HG03457 (cell line): ENCODE measurements around the gene SLC24A4.

Experiments used
- ATAC-seq: cut with Tn5 transposase; IDR thresholded peaks from one replicate; pipeline ENCODE4 v1.9.1; 2021; ENCODE audit warnings: moderate number of reproducible peaks; ENCODE audit not compliant: unreplicated experiment

SLC24A4 gene

GRCh38 chr14:92315050-92315805 lies 7.7 kb upstream of the SLC24A4 start:
- ATAC-seq, result no peak

- ATAC-seq, result no peak
Measured at GRCh38 chr14:92316176-92316575, 6.8 kb upstream of the SLC24A4 start.

GRCh38 chr14:92316937-92317336 lies 6.0 kb upstream of the SLC24A4 start:
- ATAC-seq, result no peak

- ATAC-seq, result no peak
Measured at GRCh38 chr14:92317511-92317910, 5.5 kb upstream of the SLC24A4 start.

GRCh38 chr14:92321701-92322100 lies 1.3 kb upstream of the SLC24A4 start:
- ATAC-seq, result no peak

GRCh38 chr14:92322516-92322915 lies 449 bp upstream of the SLC24A4 start:
- no peak for ATAC-seq

- no peak for ATAC-seq
Measured at GRCh38 chr14:92323916-92324818, 1.2 kb downstream of the SLC24A4 start.

- no peak for ATAC-seq
Measured at GRCh38 chr14:92325835-92326234, 2.9 kb downstream of the SLC24A4 start.

- ATAC-seq, result no peak
Measured at GRCh38 chr14:92328664-92329255, 5.8 kb downstream of the SLC24A4 start.

GRCh38 chr14:92334050-92334449 lies 11.1 kb downstream of the SLC24A4 start:
- ATAC-seq, result no peak

GRCh38 chr14:92336363-92336762 lies 13.4 kb downstream of the SLC24A4 start:
- ATAC-seq, result no peak

GRCh38 chr14:92339426-92339825 lies 16.5 kb downstream of the SLC24A4 start:
- no peak for ATAC-seq

- no peak for ATAC-seq
Measured at GRCh38 chr14:92340071-92340470, 17.1 kb downstream of the SLC24A4 start.

GRCh38 chr14:92340931-92341330 lies 18.0 kb downstream of the SLC24A4 start:
- ATAC-seq, result no peak

- no peak for ATAC-seq
Measured at GRCh38 chr14:92341791-92342190, 18.8 kb downstream of the SLC24A4 start.

GRCh38 chr14:92348154-92348553 lies 25.2 kb downstream of the SLC24A4 start:
- ATAC-seq, result no peak

GRCh38 chr14:92351750-92352149 lies 28.8 kb downstream of the SLC24A4 start:
- ATAC-seq, result no peak

GRCh38 chr14:92352158-92352985 lies 29.4 kb downstream of the SLC24A4 start:
- ATAC-seq, result no peak

GRCh38 chr14:92353447-92353846 lies 30.5 kb downstream of the SLC24A4 start:
- ATAC-seq, result no peak

GRCh38 chr14:92356677-92357076 lies 33.7 kb downstream of the SLC24A4 start:
- no peak for ATAC-seq
